Urinary bladder (tissue), 4 donors: ENCODE data around the gene RSPH9. TPM values are rescaled to one million over a fixed set of nuclear protein-coding genes. Genes with fewer than 3 reads are reported as not detected.

Experiments used
- DNase-seq: peaks from one replicate; pipeline ENCODE4 v3.0.0-alpha.2; 2015; ENCODE audit errors: extremely low spot score
- H3K27ac ChIP-seq: one replicate; pipeline ENCODE4 v1.5.1; 2013; ENCODE audit warnings: low read depth, mild to moderate bottlenecking, moderate library complexity
- H3K36me3 ChIP-seq: one replicate; pipeline ENCODE4 v1.6.1; 2013; ENCODE audit warnings: mild to moderate bottlenecking, moderate library complexity; ENCODE audit not compliant: insufficient read depth
- H3K4me1 ChIP-seq: one replicate; pipeline ENCODE4 v1.6.1; 2013; ENCODE audit warnings: mild to moderate bottlenecking, moderate library complexity; ENCODE audit not compliant: insufficient read depth
- H3K4me3 ChIP-seq: one replicate; pipeline ENCODE4 v1.5.1; 2013; ENCODE audit warnings: low read depth, low read length
- WGBS: extraction: QIAGEN DNeasy Blood & Tissue Kit; methylation state at CpG from one replicate; pipeline ENCODE4 v1.1.7; 2013; 5-methylcytosine and 5-hydroxymethylcytosine counted together
- polyA plus RNA-seq: library from polyadenylated mRNA; stranded (reverse); fragments of 200-250 nt; gene quantifications from one replicate; pipeline ENCODE4 v1.2.3, GENCODE V29; 2013
- total RNA-seq: library from RNA; depleted of rRNA; stranded (reverse); fragments of >200 nt; gene quantifications from one replicate; pipeline ENCODE4 v1.2.3, GENCODE V29; 2014
- donor health status: healthy with polysubstance abuse.
- donor health status: healthy.

RSPH9 gene
- total and polyA plus RNA-seq, 2 donors, result 0.60 to 1.0 TPM

GRCh38 chr6:43709654-43710303 is 64.9 kb downstream of the RSPH9 start:
- Histone ChIP-seq H3K36me3 (no peaks in the 10 kb centered on the region), H3K4me3 (no peak overlapping the region), H3K27ac (no peak overlapping the region), H3K4me1 (no peaks in the 10 kb centered on the region)
- no peak for DNase-seq
- WGBS, result 69% methylated on average over 7 of the region's 7 CpGs

DNA sequence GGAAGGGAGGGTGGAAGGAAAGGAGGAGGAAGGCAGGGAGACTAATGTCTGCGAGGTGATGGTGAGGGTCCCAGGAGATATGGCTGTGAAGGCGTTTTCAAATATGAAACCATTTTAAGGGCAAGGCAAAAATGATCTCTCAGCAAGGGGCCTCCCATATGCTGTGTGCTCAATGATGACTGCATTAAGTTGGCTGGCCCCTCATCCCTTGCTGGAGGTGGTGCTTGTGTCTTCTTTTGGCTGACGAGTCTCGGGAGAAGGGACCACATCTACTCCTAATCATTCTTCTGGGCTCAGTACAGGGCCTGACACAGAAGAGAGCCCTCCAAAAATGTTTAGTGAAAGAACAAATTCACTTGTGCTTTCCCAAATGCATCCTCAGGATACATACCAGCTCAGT is 65.7 kb downstream of the RSPH9 start:
- H3K27ac ChIP-seq, result no peak overlapping the region
- no peaks in the 10 kb centered on the region for H3K36me3 ChIP-seq
- DNase-seq, result no peak
- 80% methylated on average over 4 of the region's 4 CpGs for WGBS
- no peaks in the 10 kb centered on the region for H3K4me1 ChIP-seq
- H3K4me3 ChIP-seq, result no peak overlapping the region

GRCh38 chr6:43712579-43712978 is 67.7 kb downstream of the RSPH9 start:
- no peak overlapping the region for H3K4me3 ChIP-seq
- no peaks in the 10 kb centered on the region for H3K4me1 ChIP-seq
- no peaks in the 10 kb centered on the region for H3K36me3 ChIP-seq
- WGBS, result 85% methylated on average over 6 of the region's 6 CpGs
- H3K27ac ChIP-seq, result no peak overlapping the region
- no peak for DNase-seq

DNA sequence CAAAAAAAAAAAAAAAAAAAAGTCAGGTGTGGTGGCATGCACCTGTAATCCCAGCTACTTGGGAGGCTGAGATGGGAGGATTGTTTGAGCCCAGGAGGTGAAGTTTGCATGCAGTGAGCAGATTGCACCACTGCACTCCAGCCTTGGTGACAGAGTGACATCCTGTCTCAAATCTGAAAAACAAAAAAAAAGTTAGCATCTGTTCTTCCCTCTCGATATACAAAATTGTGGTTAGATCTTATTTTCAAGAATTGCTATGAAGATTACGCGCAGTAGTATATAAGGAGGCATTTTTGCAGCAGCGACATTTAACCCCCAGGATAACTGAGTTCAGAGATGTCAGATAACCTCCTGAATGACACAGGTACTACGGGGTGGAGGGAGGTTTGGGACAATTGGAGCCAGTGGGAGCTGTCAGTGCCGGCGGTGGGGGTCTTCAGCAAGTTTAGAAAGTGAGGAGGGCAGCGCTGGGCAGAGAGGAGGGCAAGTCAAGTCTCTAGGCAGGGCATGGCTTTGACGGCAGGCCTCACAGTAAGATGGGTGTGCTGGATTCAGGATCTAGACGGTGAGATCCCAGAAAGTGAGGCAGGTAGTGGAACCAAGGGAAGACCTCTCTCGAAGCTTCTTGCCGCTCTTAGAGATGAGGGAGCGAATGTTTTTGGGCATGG is 68.9 kb downstream of the RSPH9 start:
- Histone ChIP-seq H3K36me3 (no peaks in the 10 kb centered on the region), H3K4me1 (no peaks in the 10 kb centered on the region), H3K4me3 (no peak overlapping the region), H3K27ac (no peak overlapping the region)
- DNase-seq, result no peak
- WGBS, result 92% methylated on average over 13 of the region's 13 CpGs

DNA sequence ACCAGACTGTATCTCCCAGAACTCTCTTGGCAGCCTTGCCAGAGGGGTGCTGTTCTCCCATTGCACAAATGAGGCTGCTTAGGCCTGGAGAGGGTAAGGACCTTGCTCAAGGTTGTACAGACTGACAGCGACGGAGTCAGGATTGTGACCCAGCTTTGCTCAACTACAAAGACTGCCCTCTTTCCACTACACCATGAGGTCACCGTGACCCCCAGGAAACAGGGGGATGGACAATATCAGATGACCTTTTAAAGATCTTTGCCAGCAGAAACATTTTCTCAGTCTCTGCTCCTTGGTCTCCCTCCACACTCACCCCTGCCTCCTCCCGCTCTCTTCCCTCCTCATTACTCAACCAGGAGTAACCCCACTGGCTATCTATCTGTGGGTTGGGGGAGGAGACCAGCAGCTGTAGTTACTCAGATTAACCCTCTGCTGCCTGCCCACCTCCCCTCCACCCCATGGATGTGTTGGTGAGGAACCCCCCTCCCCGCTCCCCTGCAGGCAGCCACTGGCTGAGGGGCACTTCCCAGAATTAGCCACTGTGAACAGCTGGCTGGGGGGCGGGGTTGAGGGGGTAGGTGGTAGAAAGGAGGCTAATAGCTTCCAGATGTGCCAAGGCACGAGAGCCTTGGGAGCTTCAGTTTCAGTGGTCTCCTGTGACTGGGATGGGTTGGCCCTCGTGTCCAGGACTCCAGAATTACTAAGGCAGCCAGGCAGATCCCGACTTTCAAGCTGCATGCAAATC is 69.6 kb downstream of the RSPH9 start:
- 65% methylated on average over 9 of the region's 9 CpGs for WGBS

GRCh38 chr6:43715056-43715788 is 70.4 kb downstream of the RSPH9 start:
- Histone ChIP-seq H3K27ac (no peak overlapping the region), H3K4me1 (no peaks in the 10 kb centered on the region), H3K36me3 (no peaks in the 10 kb centered on the region), H3K4me3 (no peak overlapping the region)
- no peak for DNase-seq
- WGBS, result 75% methylated on average over 5 of the region's 5 CpGs

More for the DNA sequence above, 69.6 kb downstream of the RSPH9 start:
- DNase-seq, result no peak
- Histone ChIP-seq H3K27ac (no peak overlapping the region), H3K36me3 (no peaks in the 10 kb centered on the region), H3K4me1 (no peaks in the 10 kb centered on the region), H3K4me3 (no peak overlapping the region)

GRCh38 chr6:43716099-43716498 is 71.3 kb downstream of the RSPH9 start:
- no peak overlapping the region for H3K4me3 ChIP-seq
- no peak for DNase-seq
- H3K27ac ChIP-seq, result no peak overlapping the region
- WGBS, result 39% methylated on average over 9 of the region's 9 CpGs
- H3K36me3 ChIP-seq, result no peaks in the 10 kb centered on the region
- no peaks in the 10 kb centered on the region for H3K4me1 ChIP-seq

DNA sequence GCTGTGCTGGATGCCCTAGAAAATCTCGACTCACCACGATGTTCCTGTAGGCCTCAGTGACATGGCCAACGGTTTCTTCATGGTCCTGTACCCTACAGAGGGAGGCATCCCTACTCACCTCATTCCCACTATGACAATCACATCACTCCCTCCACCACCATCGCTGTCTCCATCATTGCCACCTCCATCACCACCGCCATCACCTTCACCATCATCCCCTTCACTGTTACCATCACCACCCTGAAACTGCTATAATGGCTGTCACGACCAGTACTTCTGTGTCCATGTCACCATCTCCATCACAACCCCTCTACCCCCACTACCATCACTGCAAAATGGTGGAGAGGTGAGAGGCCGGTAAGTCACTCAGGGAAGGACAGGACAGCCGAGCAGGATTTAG is 72.6 kb downstream of the RSPH9 start:
- no peak overlapping the region for H3K27ac ChIP-seq
- DNase-seq, result no peak
- no peaks in the 10 kb centered on the region for H3K4me1 ChIP-seq
- WGBS, result 88% methylated on average over 8 of the region's 8 CpGs
- no peaks in the 10 kb centered on the region for H3K36me3 ChIP-seq
- H3K4me3 ChIP-seq, result no peak overlapping the region

DNA sequence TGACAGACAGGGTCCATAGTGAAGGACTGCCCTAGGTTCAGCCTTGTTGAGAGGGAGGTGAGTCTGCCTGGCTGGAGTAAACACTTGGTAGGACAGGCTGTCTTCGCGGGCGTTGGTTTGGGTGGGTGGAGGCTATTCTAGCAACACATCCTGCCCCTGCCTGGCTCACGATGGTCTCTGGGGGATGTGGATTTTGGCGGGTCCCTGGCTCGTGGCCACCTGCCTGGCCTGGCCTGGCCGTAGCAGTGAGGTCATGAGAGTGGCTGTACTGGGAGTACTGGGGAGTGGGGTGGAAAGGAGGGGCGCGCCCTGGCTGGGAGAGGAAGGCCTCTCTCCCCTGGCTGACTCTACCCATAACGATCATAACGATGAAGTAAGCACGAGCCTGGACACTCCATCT is 73.0 kb downstream of the RSPH9 start:
- no peak for DNase-seq
- WGBS, result 77% methylated on average over 12 of the region's 12 CpGs
- Histone ChIP-seq H3K27ac (no peak overlapping the region), H3K4me1 (no peaks in the 10 kb centered on the region), H3K36me3 (no peaks in the 10 kb centered on the region), H3K4me3 (no peak overlapping the region)

- 86% methylated on average over 13 of the region's 13 CpGs for WGBS
- DNase-seq, result no peak
- Histone ChIP-seq H3K27ac (no peak overlapping the region), H3K36me3 (no peaks in the 10 kb centered on the region), H3K4me1 (no peaks in the 10 kb centered on the region), H3K4me3 (no peak overlapping the region)
Observed at GRCh38 chr6:43718387-43719105, 73.7 kb downstream of the RSPH9 start.

DNA sequence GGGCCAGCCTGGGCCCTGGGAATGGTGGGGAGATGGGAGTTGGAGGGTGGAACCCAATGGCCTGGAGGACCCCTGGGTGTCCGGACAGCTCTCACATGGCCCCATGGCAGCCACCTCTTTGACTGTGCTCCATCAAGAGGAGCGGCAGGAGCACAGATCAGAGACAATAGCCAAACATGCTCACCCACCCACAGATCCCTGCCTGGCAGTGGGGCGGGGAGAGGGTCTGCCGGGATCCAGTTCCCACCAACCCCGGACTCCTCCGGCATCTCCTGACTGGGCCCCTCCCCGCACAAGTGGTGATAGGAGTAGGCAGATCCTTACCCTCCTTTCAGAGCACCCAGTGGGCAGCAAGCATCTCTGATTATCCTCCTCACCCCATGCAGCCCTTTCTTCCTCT is 74.7 kb downstream of the RSPH9 start:
- no peak for DNase-seq
- Histone ChIP-seq H3K27ac (no peak overlapping the region), H3K4me1 (no peaks in the 10 kb centered on the region), H3K4me3 (no peak overlapping the region), H3K36me3 (no peaks in the 10 kb centered on the region)
- WGBS, result 92% methylated on average over 7 of the region's 7 CpGs

DNA sequence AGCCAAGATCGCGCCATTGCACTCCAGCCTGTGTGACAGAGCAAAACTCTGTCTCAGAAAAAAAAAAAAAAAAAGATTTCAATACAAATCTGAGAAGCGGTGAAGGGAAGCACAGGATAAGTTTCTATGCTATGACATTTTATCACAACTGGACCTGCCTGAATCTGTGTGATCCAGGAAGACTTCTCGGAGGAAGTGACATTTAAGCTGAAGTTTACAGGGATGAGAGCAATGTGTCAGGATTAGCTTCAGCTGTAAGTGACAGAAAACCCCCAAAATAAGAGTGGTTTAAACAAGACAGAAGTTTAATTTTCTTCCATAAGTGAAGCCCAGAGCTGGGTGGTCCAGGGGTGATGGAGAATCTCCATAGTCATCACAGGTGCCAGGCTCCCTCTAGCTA is 76.2 kb downstream of the RSPH9 start:
- no peaks in the 10 kb centered on the region for H3K4me1 ChIP-seq
- no peak overlapping the region for H3K27ac ChIP-seq
- 98% methylated on average over 4 of the region's 4 CpGs for WGBS
- no peaks in the 10 kb centered on the region for H3K36me3 ChIP-seq
- DNase-seq, result no peak
- H3K4me3 ChIP-seq, result no peak overlapping the region
